ENCODE results near the gene DYNC1I1. TPM values are rescaled to one million over a fixed set of nuclear protein-coding genes. Genes with fewer than 3 reads are reported as not detected.

Gene DYNC1I1
- total RNA-seq, 3 donors from 2014 or later = 0.41 to 42.6 (median 1.5) TPM

DNA sequence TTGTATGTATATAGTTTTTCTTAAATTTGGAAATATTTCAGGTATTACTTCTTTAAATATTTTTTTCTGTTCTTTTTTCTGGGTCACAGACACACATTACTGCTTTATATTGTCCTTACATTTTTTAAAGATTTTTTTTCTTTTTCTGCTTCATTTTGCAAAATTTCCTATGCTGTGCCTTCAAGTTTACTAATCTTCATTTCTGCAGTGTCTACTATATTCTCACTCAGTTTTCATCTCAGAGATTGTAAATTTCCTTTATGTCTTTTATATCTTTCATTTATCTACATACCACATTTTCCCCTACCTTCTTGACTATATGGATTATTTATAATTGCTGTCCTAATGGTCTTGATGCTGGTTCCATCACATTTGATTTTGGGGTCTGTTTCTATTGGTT, 339.1 kb downstream of the DYNC1I1 start:
- no peak for DNase-seq
- no peaks in the 10 kb centered on the region for H3K36me3 ChIP-seq (ENCODE audit: low read depth)
- ATAC-seq = no peak
- no peaks in the 10 kb centered on the region for H3K4me1 ChIP-seq (ENCODE audit: low read depth)
- TF ChIP-seq, protein P1, sequence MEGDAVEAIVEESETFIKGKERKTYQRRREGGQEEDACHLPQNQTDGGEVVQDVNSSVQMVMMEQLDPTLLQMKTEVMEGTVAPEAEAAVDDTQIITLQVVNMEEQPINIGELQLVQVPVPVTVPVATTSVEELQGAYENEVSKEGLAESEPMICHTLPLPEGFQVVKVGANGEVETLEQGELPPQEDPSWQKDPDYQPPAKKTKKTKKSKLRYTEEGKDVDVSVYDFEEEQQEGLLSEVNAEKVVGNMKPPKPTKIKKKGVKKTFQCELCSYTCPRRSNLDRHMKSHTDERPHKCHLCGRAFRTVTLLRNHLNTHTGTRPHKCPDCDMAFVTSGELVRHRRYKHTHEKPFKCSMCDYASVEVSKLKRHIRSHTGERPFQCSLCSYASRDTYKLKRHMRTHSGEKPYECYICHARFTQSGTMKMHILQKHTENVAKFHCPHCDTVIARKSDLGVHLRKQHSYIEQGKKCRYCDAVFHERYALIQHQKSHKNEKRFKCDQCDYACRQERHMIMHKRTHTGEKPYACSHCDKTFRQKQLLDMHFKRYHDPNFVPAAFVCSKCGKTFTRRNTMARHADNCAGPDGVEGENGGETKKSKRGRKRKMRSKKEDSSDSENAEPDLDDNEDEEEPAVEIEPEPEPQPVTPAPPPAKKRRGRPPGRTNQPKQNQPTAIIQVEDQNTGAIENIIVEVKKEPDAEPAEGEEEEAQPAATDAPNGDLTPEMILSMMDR (IDR thresholded peaks at IDR 0.05) = no peak
- no peaks in the 10 kb centered on the region for H3K9me3 ChIP-seq
- intact Hi-C loops (cut with DNase I, micrococcal nuclease) = no loop called here
- H3K4me3 ChIP-seq = no peak overlapping the region

DNA sequence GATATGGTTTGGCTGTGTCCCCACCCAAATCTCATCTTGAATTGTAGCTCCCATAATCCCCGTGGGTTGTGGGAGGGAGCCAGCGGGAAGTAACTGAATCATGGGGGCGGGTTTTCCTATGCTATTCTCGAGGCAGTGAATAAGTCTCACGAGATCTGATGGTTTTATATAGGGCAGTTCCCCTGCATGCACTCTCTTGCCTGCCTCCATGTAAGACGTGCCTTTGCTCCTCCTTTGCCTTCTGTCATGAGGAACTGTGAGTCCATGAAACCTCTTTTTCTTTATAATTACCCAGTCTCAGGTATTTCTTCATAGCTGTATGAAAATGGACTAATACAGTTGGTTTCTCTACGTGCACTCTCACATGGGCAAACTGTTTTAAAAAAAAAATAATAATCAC, 341.8 kb downstream of the DYNC1I1 start:
- Histone ChIP-seq H3K36me3 (ENCODE audit: low read depth) (no peaks in the 10 kb centered on the region), H3K9me3 (no peaks in the 10 kb centered on the region), H3K4me1 (ENCODE audit: low read depth) (no peaks in the 10 kb centered on the region), H3K4me3 (no peak overlapping the region)
- ATAC-seq = no peak
- no peak for DNase-seq
- intact Hi-C loops (cut with DNase I, micrococcal nuclease) = no loop called here
- TF ChIP-seq, protein P1 (IDR thresholded peaks at IDR 0.05) = no peak

DNA sequence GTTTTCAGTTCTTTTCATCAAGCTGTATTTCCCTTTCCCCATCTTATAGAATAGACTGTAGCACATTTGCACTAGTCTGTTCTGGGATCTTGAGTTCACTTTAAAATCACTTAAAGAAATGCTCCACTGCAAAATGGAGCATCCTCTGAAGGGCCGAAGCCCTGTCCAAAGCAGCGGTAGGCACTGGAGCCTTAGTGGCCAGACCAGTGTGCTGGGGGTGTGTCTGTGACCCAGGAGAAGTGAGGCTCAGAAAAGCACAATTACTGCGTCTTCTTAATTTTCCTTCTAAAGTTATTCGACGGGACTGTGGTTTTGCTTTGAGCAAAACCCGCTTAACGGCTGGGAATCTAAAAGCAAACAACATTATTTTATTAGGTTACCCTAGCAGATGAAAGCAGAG, 343.8 kb downstream of the DYNC1I1 start:
- TF ChIP-seq, protein P1 (IDR thresholded peaks at IDR 0.05) = no peak
- Histone ChIP-seq H3K9me3 (no peaks in the 10 kb centered on the region), H3K36me3 (ENCODE audit: low read depth) (no peaks in the 10 kb centered on the region), H3K4me1 (ENCODE audit: low read depth) (no peaks in the 10 kb centered on the region), H3K4me3 (no peak overlapping the region)
- intact Hi-C loops (cut with DNase I, micrococcal nuclease) = no loop called here
- no peak for ATAC-seq
- DNase-seq = no peak

DNA sequence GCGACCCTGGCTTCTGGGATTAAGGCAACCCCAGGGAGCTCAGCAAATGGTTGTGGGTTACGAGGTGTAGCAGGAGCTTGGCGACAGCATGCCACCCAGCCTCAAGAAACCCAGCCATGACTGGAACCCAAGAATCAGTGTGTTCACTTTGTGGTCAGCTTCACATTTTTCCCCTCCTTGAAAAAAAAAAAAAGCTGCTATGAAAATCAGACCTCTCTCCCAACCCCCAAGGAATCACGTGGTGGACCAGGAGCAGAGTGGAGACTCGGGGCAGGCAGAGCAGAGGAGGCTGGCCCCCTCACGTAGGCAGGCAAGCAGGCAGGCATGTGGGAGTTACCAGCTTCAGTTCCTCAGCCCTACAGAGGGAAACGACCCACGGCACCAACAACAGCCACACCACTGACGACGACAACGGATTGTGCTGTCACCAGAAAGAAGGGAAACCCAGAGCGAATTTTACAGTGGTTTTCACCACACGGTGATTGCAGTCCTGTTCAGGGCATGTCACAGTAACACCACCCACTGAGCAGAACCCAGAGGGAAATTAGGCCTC, 346.2 kb downstream of the DYNC1I1 start:
- DNase-seq (no peak), ATAC-seq (no peak)
- Histone ChIP-seq H3K4me1 (ENCODE audit: low read depth) (no peaks in the 10 kb centered on the region), H3K4me3 (no peak overlapping the region), H3K36me3 (ENCODE audit: low read depth) (no peaks in the 10 kb centered on the region), H3K9me3 (no peaks in the 10 kb centered on the region)
- TF ChIP-seq, protein P1 (IDR thresholded peaks at IDR 0.05) = no peak
- intact Hi-C loops (cut with DNase I, micrococcal nuclease) = no loop called here

DNA sequence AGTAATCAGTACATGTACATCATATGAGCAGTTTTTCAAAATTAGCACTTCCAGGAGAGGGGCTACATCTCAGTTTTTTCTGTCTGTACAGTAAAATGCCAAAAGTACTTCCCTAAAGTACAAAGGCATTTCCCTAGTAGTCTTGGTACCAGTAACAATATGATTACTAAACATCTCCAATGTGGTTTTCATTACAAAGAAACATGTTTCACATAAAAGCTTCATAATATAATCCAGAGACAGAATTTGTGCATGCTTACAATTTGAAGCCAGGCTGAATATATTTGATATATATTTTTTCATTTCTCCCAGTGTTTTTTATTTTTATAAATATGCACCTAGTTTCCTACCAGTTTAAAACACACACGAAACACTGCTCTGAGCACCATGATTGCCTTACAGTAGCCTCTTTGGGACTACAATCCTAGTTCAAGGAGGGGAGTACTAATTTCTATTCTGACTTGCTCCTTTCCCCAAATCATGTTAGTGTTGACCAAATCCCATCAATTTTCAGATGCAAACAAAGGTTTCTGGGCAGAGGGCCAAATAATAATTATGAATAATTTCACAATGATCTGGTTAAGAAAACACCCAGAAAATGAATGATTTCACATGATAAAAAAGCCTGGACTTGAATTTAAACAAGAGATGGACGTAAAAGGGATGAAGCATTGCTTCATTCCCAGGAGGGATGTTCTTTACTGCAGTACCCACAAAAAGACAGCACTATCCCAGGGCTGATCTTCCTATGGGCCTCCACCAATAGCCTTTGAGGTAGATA, 348.3 kb downstream of the DYNC1I1 start:
- no peaks in the 10 kb centered on the region for H3K36me3 ChIP-seq (ENCODE audit: low read depth)
- no peaks in the 10 kb centered on the region for H3K4me1 ChIP-seq (ENCODE audit: low read depth)
- TF ChIP-seq, protein P1 (IDR thresholded peaks at IDR 0.05) = no peak
- DNase-seq (no peak), ATAC-seq (no peak)
- no peaks in the 10 kb centered on the region for H3K9me3 ChIP-seq
- H3K4me3 ChIP-seq = no peak overlapping the region
- intact Hi-C loops (cut with DNase I, micrococcal nuclease) = no loop called here

Measured in mucosa of descending colon (tissue), 3 donors.